Thyroid gland (tissue), 4 donors: ENCODE data around the gene PPP2R2B.

Source experiments
- CTCF ChIP-seq, 6 experiments: fragments of 200-600 bp in 3 of 6; fragments of 450-650 bp in 3 of 6; sonication (generic) in 3 of 6; IDR thresholded peaks; one replicate each; pipeline ENCODE4 v1.5.1; 2016 to 2019; ENCODE audit warnings: antibody characterized with exemption in 6 of 6, mild to moderate bottlenecking in 2 of 6, inconsistent platforms in 1 of 6, moderate library complexity in 1 of 6
- POLR2A ChIP-seq, 2 donors: fragments of 450-650 bp; IDR thresholded peaks; one replicate each; pipeline ENCODE4 v1.6.1; 2017; ENCODE audit warnings: antibody characterized with exemption in 2 of 2, mild to moderate bottlenecking in 2 of 2, moderate library complexity in 1 of 2

- no peak for TF ChIP-seq POLR2A (IDR thresholded peaks at IDR 0.05)
- TF ChIP-seq CTCF (IDR thresholded peaks at IDR 0.05) = no peak
Measured at GRCh38 chr5:146761811-146762210, 116.7 kb downstream of the PPP2R2B start.
